Measurements from ENCODE around the gene ZNF593. TPM values are rescaled to one million over a fixed set of nuclear protein-coding genes. Genes with fewer than 3 reads are reported as not detected.
A peak's percentile ranks its signal among the peaks of the same experiment; 100 is the strongest.

The ZNF593 gene
- total and polyA plus RNA-seq, 9 of the 15 experiments (the other 6 are each of a cell fraction or from before 2014, with no cell fraction given): 9.8 to 334 (median 48.2) TPM

DNA sequence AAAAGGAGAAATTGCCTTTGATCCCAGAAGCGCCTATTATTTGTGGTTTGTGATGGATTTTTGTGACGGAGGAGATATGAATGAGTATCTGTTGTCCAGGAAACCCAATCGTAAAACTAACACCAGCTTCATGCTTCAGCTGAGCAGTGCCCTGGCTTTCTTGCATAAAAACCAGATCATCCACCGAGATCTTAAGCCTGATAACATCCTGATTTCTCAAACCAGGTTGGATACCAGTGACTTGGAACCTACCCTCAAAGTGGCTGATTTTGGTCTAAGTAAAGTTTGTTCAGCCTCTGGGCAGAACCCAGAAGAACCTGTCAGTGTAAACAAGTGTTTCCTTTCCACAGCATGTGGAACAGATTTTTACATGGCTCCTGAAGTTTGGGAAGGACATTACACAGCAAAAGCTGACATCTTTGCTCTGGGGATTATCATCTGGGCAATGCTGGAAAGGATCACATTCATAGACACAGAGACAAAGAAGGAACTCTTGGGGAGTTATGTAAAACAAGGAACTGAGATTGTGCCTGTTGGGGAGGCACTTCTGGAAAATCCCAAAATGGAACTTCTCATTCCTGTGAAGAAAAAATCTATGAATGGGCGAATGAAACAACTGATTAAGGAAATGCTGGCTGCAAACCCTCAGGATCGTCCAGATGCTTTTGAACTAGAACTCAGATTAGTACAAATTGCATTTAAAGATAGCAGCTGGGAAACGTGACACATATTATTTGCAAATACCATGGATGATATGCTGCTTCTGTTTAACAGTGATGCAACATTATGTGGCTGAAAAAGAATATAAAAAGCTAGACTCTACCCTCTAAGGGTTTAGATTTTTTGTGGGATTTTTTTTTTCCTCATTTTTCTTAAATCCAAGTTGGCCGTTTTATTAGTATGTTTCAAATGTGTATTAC lies 47.6 kb upstream of the ZNF593 start (continued):
- TF ChIP-seq E4F1 (CRISPR knock-in tag; IDR thresholded peaks at IDR 0.05; ENCODE audit: borderline replicate concordance) (no peak), RNF2 (IDR thresholded peaks at IDR 0.05) (no peak; the same call in 1 of the 2 replicates), NRF1 (conservative IDR thresholded peaks at IDR 0.05 in 1 of 2, IDR thresholded peaks at IDR 0.05 in 1 of 2) (no peak), BHLHE40 (IDR thresholded peaks at IDR 0.05; ENCODE audit: low read length) (peak; percentile 90), NFIX (CRISPR knock-in tag; IDR thresholded peaks at IDR 0.05; ENCODE audit: low read depth) (no peak), JUND (IDR thresholded peaks at IDR 0.05; ENCODE audit: borderline replicate concordance, low read depth, low read length) (no peak), JUND (tag; IDR thresholded peaks at IDR 0.05; ENCODE audit: borderline replicate concordance, low read depth, low read length) (0 out of 3 replicates have a peak, but pooled peaks have one; percentile 29), SREBF1 (IDR thresholded peaks at IDR 0.05; ENCODE audit: borderline replicate concordance, low read depth, low read length) (no peak), ZC3H4 (CRISPR knock-in tag; IDR thresholded peaks at IDR 0.05; ENCODE audit: borderline replicate concordance) (no peak), RFX1 (IDR thresholded peaks at IDR 0.05) (peak; percentile 26), ZNF780A (CRISPR knock-in tag; IDR thresholded peaks at IDR 0.05) (no peak), BMI1 (IDR thresholded peaks at IDR 0.05; ENCODE audit: low read length) (no peak), NFXL1 (CRISPR knock-in tag; IDR thresholded peaks at IDR 0.05) (no peak), SRSF7 (optimal IDR thresholded peaks at IDR 0.05; ENCODE audit: low read depth, low read length) (no peak), DACH1 (IDR thresholded peaks at IDR 0.05; ENCODE audit: partially characterized antibody) (peak; percentile 52), HNRNPL (IDR thresholded peaks at IDR 0.05; ENCODE audit: low read depth, low read length) (no peak), GTF2F1 (IDR thresholded peaks at IDR 0.05; ENCODE audit: low read depth, low read length) (no peak), CTCFL (IDR thresholded peaks at IDR 0.05; ENCODE audit: borderline replicate concordance, insufficient read depth, low read depth, low read length, poor library complexity, severe bottlenecking) (no peak)
- TF ChIP-seq, protein P1, sequence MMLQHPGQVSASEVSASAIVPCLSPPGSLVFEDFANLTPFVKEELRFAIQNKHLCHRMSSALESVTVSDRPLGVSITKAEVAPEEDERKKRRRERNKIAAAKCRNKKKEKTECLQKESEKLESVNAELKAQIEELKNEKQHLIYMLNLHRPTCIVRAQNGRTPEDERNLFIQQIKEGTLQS (IDR thresholded peaks at IDR 0.05): peak; percentile 93
- TF ChIP-seq, protein P1 (CRISPR knock-in tag; conservative IDR thresholded peaks at IDR 0.05): no peak
